HG02763 (cell line): ENCODE measurements around the gene DIDO1.
"Not testable (repeated sequence)": the region's sequence is repeated elsewhere in the genome, so short reads cannot be mapped to it uniquely, and the experiment has no call there.

ENCODE experiments used
- ATAC-seq: cut with Tn5 transposase; IDR thresholded peaks from one replicate; pipeline ENCODE4 v1.9.1; 2021; ENCODE audit warnings: mild to moderate bottlenecking, moderate library complexity; ENCODE audit not compliant: unreplicated experiment

Gene DIDO1

DNA sequence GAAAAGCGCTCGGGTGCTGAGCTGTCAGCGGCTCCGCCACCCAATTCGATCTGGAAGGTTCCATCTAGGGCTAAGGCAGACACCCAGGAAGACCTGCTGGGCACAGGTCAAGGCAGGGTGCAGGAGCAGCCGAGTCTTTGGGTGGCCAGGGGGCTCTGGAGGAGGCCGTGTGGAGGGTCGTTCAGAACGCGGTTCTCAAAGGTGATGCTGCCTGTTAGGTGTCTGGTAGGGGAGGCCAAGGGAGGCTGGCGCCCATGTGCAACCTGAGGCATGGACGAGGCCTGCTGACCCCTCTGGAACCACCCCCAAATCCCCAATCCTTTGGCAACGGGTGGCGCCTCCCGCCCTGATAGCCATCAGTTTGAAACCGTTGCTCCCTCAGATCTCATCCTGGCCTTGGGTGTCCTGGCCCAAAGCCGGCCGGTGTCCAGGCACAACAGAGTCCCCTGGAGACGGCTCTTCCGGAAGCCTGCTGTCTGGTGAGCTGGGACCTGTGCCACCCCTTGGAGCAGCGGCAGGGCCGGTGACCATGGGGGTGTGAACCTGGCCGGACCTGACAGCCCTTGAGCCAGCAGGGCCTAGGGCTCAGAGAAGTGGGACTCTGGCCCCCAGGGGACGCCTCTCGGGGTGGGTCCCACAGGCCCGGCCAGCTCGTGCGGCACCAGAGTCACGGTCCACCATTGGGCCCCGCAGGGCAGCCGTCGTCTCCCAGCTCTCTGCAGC is 36.7 kb upstream of the DIDO1 start:
- ATAC-seq, result no peak

DNA sequence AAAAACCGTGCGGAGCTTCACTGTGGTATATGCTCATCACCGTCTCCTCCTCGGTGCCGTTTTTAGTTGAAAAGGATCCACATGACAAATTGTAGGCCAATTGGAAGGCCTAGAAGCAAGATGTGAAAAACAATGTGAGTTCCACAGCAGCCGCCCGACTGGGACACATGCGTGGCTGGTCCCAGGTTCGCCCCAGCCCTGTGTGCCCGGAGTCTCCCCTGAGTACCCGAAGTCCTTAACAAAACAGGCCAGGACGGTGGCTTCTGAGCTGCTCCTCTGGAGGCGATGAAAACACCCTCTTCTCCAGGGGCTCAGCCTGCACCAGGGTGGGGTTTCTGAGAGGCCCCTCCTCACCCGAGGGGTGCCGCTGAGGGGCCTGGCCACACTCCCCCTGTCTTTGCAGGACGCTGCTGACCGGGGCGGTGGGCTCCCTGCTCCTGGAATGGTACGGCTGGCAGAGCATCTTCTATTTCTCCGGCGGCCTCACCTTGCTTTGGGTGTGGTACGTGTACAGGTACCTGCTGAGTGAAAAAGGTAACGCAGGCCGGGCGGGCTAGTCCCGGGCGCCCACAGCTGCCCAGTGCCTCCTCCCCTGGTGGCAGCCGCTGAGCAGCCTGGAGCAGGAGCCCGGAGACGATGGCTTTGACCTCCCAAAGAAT is 36.0 kb upstream of the DIDO1 start:
- no peak for ATAC-seq

GRCh38 chr20:62961799-62962198 is 35.5 kb upstream of the DIDO1 start:
- ATAC-seq, result no peak

- ATAC-seq, result no peak
Measured at GRCh38 chr20:62961310-62961783, 35.0 kb upstream of the DIDO1 start.

GRCh38 chr20:62960446-62961309 is 34.4 kb upstream of the DIDO1 start:
- not testable (repeated sequence) for ATAC-seq

DNA sequence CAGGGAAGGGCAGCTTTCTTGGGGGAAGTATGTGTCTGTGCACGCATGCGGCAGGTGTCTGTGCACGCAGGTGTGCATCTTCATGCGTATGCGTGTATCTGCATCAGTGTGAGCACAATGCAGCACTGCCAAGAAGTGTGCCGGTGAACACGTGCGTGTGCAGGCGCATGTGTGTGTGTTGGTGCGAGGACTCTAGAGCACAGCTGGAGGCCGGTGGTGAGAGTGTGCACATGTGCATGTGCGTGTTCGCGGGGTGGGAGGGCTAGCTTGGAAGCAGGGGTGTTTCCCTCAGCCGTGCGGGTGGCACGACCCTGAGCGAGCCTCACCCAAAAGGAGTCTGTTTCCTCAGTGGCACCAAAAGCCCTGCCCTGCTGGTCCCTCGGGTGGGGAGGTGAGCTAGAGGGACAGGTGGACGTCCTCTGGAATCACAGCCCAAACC is 33.7 kb upstream of the DIDO1 start:
- ATAC-seq, result no peak

GRCh38 chr20:62959101-62959971 is 33.0 kb upstream of the DIDO1 start:
- no peak for ATAC-seq

DNA sequence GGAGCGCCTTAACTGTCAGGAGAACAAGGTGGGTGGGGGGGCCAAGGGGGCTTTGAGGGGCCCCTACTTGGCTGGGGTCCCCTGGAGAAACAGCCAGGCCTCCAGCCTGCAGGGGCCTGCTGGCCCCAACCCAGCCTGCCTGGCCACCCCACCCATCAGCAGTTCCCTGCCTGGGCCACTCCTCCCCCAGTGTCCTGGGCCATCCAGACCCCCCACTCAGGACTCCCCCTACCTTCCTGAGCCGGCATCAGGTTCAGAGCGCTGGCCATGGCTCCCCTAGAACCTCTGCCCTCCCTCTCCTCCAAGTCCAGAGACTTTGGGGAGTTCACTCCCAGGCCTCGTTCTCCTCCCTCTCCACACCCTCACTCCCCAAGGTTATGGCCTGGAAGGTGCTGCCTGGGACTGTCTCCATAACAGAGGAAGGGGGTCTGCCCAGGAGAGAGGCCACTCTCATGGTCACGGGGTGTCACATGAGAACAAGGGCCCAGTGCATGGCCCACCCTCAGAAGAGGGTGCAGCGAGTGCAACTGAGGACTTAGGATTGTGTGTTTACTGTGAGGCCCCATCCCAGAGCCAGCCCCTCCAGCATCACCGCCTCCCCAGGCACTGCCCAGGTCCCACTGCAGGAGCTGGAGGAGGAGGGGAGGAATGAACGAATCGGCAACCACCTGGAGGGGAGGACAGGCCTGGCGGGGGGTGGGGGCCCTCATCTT is 32.2 kb upstream of the DIDO1 start:
- no peak for ATAC-seq

DNA sequence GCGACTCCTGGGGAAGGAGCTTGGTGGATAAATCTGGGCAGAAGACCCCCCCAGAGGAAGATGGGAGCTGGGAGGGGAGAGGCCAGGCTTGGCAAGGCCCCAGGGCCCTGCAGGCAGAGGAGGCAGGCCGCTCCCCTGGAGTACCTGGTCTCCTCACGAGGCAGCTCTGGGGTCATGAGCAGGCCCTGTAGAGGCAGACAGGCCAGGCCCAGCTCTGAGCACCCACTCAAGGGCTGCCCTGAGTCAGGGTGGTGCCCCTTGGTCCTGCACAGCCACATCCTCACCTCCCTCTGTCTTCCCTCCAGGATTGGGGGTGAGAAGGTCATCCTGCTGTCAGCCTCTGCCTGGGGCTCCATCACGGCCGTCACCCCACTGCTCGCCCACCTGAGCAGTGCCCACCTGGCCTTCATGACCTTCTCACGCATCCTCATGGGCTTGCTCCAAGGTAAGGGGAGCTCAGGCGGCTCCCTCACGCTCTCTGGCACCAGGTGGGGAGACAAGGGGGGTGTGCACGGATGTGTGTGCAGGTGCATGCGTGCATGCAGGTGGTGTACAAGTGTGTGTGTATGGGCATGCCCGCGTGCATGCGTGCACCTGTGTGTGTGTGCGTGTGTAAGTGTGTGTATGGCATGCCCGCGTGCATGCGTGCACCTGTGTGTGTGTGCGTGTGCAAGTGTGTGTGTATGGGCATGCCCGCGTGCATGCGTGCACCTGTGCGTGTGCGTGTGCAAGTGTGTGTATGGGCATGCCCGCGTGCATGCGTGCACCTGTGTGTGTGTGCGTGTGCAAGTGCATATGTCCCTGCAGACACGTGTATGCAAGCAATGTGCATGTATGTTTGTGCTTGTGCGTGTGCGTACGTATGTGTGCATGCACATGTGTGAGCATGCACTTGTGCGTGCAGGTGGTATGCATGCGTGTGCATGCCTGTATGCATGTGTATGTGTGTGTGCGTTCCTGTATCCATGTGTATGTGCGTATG is 31.1 kb upstream of the DIDO1 start:
- no peak for ATAC-seq

- no peak for ATAC-seq
Measured at GRCh38 chr20:62956387-62957135, 30.3 kb upstream of the DIDO1 start.

GRCh38 chr20:62955519-62956386 is 29.4 kb upstream of the DIDO1 start:
- ATAC-seq, result no peak

- peak; percentile 55 for ATAC-seq
Measured at GRCh38 chr20:62953839-62954703, 27.8 kb upstream of the DIDO1 start.

GRCh38 chr20:62952968-62953838 is 26.9 kb upstream of the DIDO1 start:
- ATAC-seq, result no peak

- peak; percentile 44 for ATAC-seq
Measured at GRCh38 chr20:62952373-62952967, 26.2 kb upstream of the DIDO1 start, which contains the start of gene SLC17A9. Gene SLC17A9 (plus strand): TSS chr20:62952709. CDS start chr20:62952831, 122 bp downstream.
